ENCODE results near the gene ESCO1.
"Not testable (repeated sequence)": the region's sequence is repeated elsewhere in the genome, so short reads cannot be mapped to it uniquely, and the experiment has no call there.

ESCO1 gene

GRCh38 chr18:21600526-21601410 lies at the start of gene ESCO1:
ESCO1 (minus strand) TSS chr18:21600704; CDS start chr18:21574843, 25,861 bp downstream.
- DNase-seq (ENCODE audit: low read depth), result peak; percentile 99

- DNase-seq (ENCODE audit: low read depth), result not testable (repeated sequence)
Measured at GRCh38 chr18:21640375-21640774, 39.9 kb upstream of the ESCO1 start.

- no peak for DNase-seq (ENCODE audit: low read depth)
Measured at GRCh38 chr18:21638822-21639221, 38.3 kb upstream of the ESCO1 start.

GRCh38 chr18:21636769-21637168 lies 36.3 kb upstream of the ESCO1 start:
- no peak for DNase-seq (ENCODE audit: low read depth)

GRCh38 chr18:21634588-21635199 lies 34.2 kb upstream of the ESCO1 start:
- no peak for DNase-seq (ENCODE audit: low read depth)

- no peak for DNase-seq (ENCODE audit: low read depth)
Measured at GRCh38 chr18:21632393-21632792, 31.9 kb upstream of the ESCO1 start.

- DNase-seq (ENCODE audit: low read depth), result no peak
Measured at GRCh38 chr18:21629089-21629832, 28.8 kb upstream of the ESCO1 start.

GRCh38 chr18:21621640-21622039 lies 21.1 kb upstream of the ESCO1 start:
- not testable (repeated sequence) for DNase-seq (ENCODE audit: low read depth)

- peak; percentile 93 for DNase-seq (ENCODE audit: low read depth)
Measured at GRCh38 chr18:21612125-21613039, 11.9 kb upstream of the ESCO1 start, which contains the start of gene SNRPD1. SNRPD1 (plus strand) TSS chr18:21612314; CDS start chr18:21612430, 116 bp downstream.

GRCh38 chr18:21611401-21612124 lies 11.1 kb upstream of the ESCO1 start:
- DNase-seq (ENCODE audit: low read depth), result not testable (repeated sequence)

- DNase-seq (ENCODE audit: low read depth), result no peak
Measured at GRCh38 chr18:21605213-21605612, 4.7 kb upstream of the ESCO1 start.

- no peak for DNase-seq (ENCODE audit: low read depth)
Measured at GRCh38 chr18:21604671-21605070, 4.2 kb upstream of the ESCO1 start.

- no peak for DNase-seq (ENCODE audit: low read depth)
Measured at GRCh38 chr18:21602299-21602587, 1.7 kb upstream of the ESCO1 start.

- peak; percentile 39 for DNase-seq (ENCODE audit: low read depth)
Measured at GRCh38 chr18:21599585-21600525, 649 bp downstream of the ESCO1 start.

GRCh38 chr18:21598726-21599584 lies 1.5 kb downstream of the ESCO1 start:
- DNase-seq (ENCODE audit: low read depth), result no peak

- no peak for DNase-seq (ENCODE audit: low read depth)
Measured at GRCh38 chr18:21597620-21598019, 2.9 kb downstream of the ESCO1 start.

- DNase-seq (ENCODE audit: low read depth), result no peak
Measured at GRCh38 chr18:21593540-21594257, 6.8 kb downstream of the ESCO1 start.

GRCh38 chr18:21592361-21592760 lies 8.1 kb downstream of the ESCO1 start:
- DNase-seq (ENCODE audit: low read depth), result not testable (repeated sequence)

Data from iris pigment epithelial cell (primary cell).